GM12878 (cell line): Measurements from ENCODE around the gene ARID4B. TPM values are rescaled to one million over a fixed set of nuclear protein-coding genes. Genes with fewer than 3 reads are reported as not detected.
A peak's percentile ranks its signal among the peaks of the same experiment; 100 is the strongest.

ENCODE experiments used
- ATAC-seq: fragments of 200-7000 bp; cut with Tn5 transposase; 3 replicates; pipeline ENCODE4 v1.9.1; 2020; ENCODE audit warnings: mild to moderate bottlenecking, moderate library complexity
- BruUV-seq: library from RNA; stranded (reverse); fragments of 400-500 nt; replicated peaks from 2 replicates; lab custom pipeline; 2021; lab: Mats Ljungman, UMichigan
- CTCF ChIA-PET: fragments of 300-600 bp; sonication (Branson Sonifier 250); formaldehyde crosslinking; extraction: SDS; loops from one replicate; lab custom pipeline; 2021; ENCODE audit warnings: inconsistent platforms; lab: Yijun Ruan, JAX
- POLR2A ChIA-PET: fragments of 350-600 bp; formaldehyde crosslinking; extraction: SDS; loops from one replicate; lab custom pipeline; 2021; ENCODE audit warnings: inconsistent platforms; lab: Charles Lee
- RAD21 ChIA-PET: fragments of 300-600 bp; sonication (Branson Sonifier 250); formaldehyde crosslinking; loops from one replicate; lab custom pipeline; 2023; ENCODE audit warnings: antibody characterized with exemption; ENCODE audit not compliant: unreplicated experiment; lab: Charles Lee
- SMC1A ChIA-PET: fragments of 300-600 bp; sonication (Branson Sonifier 250); formaldehyde crosslinking; loops from one replicate; lab custom pipeline; 2023; ENCODE audit not compliant: unreplicated experiment, uncharacterized antibody; lab: Charles Lee
- DNase-seq: peaks from one replicate; pipeline ENCODE4 v3.0.0-alpha.2; 2011; ENCODE audit warnings: low read depth, low spot score
- FAIRE-seq: peaks from 3 replicates; lab custom pipeline; 2011; peaks lifted over from hg19 to GRCh38; lab: Jason Lieb, UNC
- H2AFZ ChIP-seq: 2 replicates; pipeline ENCODE4 v1.6.0; 2011; ENCODE audit warnings: low read depth, low read length, control low read depth; ENCODE audit not compliant: control insufficient read depth
- H3K27ac ChIP-seq: 2 replicates; pipeline ENCODE4 v1.5.1; 2011; ENCODE audit warnings: control low read depth; ENCODE audit not compliant: control insufficient read depth, insufficient read depth
- H3K27me3 ChIP-seq, 2 experiments: replicated peaks in 1 of 2; 2 replicates each; pipeline versions ENCODE4 v1.6.0 to v1.6.1; 2011; ENCODE audit warnings: low read length in 1 of 2; ENCODE audit not compliant: control insufficient read depth in 2 of 2, insufficient read depth in 2 of 2
- H3K36me3 ChIP-seq, 2 experiments: 2 replicates each; pipeline ENCODE4 v1.5.1; 2011; ENCODE audit warnings: low read length in 1 of 2; ENCODE audit not compliant: control insufficient read depth in 2 of 2, insufficient read depth in 2 of 2
- H3K4me1 ChIP-seq: 2 replicates; pipeline ENCODE4 v1.6.1; 2011; ENCODE audit warnings: mild to moderate bottlenecking, low read length, moderate library complexity, mixed read lengths; ENCODE audit not compliant: control insufficient read depth, insufficient read depth
- H3K4me2 ChIP-seq: 2 replicates; pipeline ENCODE4 v1.6.0; 2011; ENCODE audit warnings: control low read depth; ENCODE audit not compliant: control insufficient read depth, insufficient read depth
- H3K4me3 ChIP-seq: fragments of 200-600 bp; sonication (generic); 2 replicates; pipeline ENCODE4 v1.5.1; 2016
- H3K79me2 ChIP-seq: 2 replicates; pipeline ENCODE4 v1.6.0; 2011; ENCODE audit warnings: low read length; ENCODE audit not compliant: control insufficient read depth, insufficient read depth
- H3K9ac ChIP-seq: 2 replicates; pipeline ENCODE4 v1.8.0; 2011; ENCODE audit warnings: low read length, control low read depth, mixed read lengths; ENCODE audit not compliant: control insufficient read depth, insufficient read depth
- H3K9me3 ChIP-seq: replicated peaks from 3 replicates; pipeline ENCODE4 v1.5.1; 2011; ENCODE audit warnings: mild to moderate bottlenecking, low read length; ENCODE audit not compliant: control insufficient read depth, insufficient read depth
- H4K20me1 ChIP-seq: 2 replicates; pipeline ENCODE4 v1.6.0; 2011; ENCODE audit not compliant: control insufficient read depth, insufficient read depth
- CREM ChIP-seq: IDR thresholded peaks from 2 replicates; pipeline ENCODE4 v1.6.1; 2014; ENCODE audit warnings: antibody characterized with exemption, low read depth
- JUND ChIP-seq: IDR thresholded peaks from 2 replicates; pipeline ENCODE4 v1.6.1; 2012; ENCODE audit warnings: low read depth, mild to moderate bottlenecking, low read length, improper control_type of control experiment, moderate library complexity
- MTA2 ChIP-seq: fragments of 450-650 bp; IDR thresholded peaks from 2 replicates; pipeline ENCODE4 v1.6.1; 2016; ENCODE audit warnings: low read depth, mild to moderate bottlenecking, moderate library complexity
- NBN ChIP-seq: fragments of 450-650 bp; IDR thresholded peaks from 2 replicates; pipeline ENCODE4 v1.6.1; 2016
- NFYB ChIP-seq: IDR thresholded peaks from 2 replicates; pipeline ENCODE4 v1.6.1; 2011; ENCODE audit warnings: low read depth, mild to moderate bottlenecking, low read length, improper control_type of control experiment, moderate library complexity; ENCODE audit not compliant: insufficient read depth
- ZSCAN29 ChIP-seq: fragments of 450-650 bp; IDR thresholded peaks from 2 replicates; pipeline ENCODE4 v1.6.1; 2017; ENCODE audit warnings: mild to moderate bottlenecking, moderate library complexity
- WGBS: methylation state at CpG from one replicate; pipeline ENCODE4 v1.1.6; 2016; ENCODE audit warnings: low lambda C conversion rate; ENCODE audit not compliant: insufficient replicate concordance, insufficient coverage; ENCODE audit errors: missing lambda C conversion rate; 5-methylcytosine and 5-hydroxymethylcytosine counted together
- in situ Hi-C: fragments of 300-500 bp; cut with MboI; formaldehyde crosslinking; loops from 9 replicates; pipeline ENCODE4 v1.14.3; 2018; ENCODE audit warnings: mixed read lengths
- intact Hi-C: fragments of 100-400 bp; cut with micrococcal nuclease; formaldehyde crosslinking; loops from one replicate; pipeline ENCODE4 v1.14.2; 2022; ENCODE audit not compliant: unreplicated experiment
- polyA plus RNA-seq, 11 experiments: library from polyadenylated mRNA; depleted of rRNA in 4 of 11; unstranded in 6 of 11; stranded (reverse) in 5 of 11; fragments of >200 nt; fragmentation: Nextera tagmentation in 4 of 11; fragmentation: Illumina TruSeq in 1 of 11; extraction: Ambion mirVana in 4 of 11; extraction: Trizol in 1 of 11; gene quantifications; 1 replicate in 1 of 11; 2 replicates in 10 of 11; pipeline versions ENCODE4 v1.2.1 to v1.2.3, GENCODE V29; 2011 to 2016; ENCODE audit warnings: inconsistent platforms in 2 of 11, missing spikeins in 2 of 11, low read depth in 1 of 11
- total RNA-seq, 4 experiments: library from RNA; depleted of rRNA in 3 of 4; stranded (reverse); fragments of >200 nt in 3 of 4; fragmentation: Illumina TruSeq in 1 of 4; extraction: Trizol in 1 of 4; gene quantifications; 2 replicates each; pipeline versions ENCODE4 v1.2.1 to v1.2.3, GENCODE V29; 2013 to 2021
- TF ChIP-seq, protein P1 (sequence below): fragments of 450-650 bp; IDR thresholded peaks from 2 replicates; pipeline ENCODE4 v1.6.1; 2014; ENCODE audit warnings: mild to moderate bottlenecking
- TF ChIP-seq, protein P2 (sequence below): IDR thresholded peaks from 2 replicates; pipeline ENCODE4 v1.6.1; 2012; ENCODE audit warnings: low read length, inconsistent platforms

Gene ARID4B
- total and polyA plus RNA-seq, 10 of the 15 experiments (the other 5 are each of a cell fraction or from before 2014, with no cell fraction given): 13.6 to 39.1 (median 28.0) TPM

DNA sequence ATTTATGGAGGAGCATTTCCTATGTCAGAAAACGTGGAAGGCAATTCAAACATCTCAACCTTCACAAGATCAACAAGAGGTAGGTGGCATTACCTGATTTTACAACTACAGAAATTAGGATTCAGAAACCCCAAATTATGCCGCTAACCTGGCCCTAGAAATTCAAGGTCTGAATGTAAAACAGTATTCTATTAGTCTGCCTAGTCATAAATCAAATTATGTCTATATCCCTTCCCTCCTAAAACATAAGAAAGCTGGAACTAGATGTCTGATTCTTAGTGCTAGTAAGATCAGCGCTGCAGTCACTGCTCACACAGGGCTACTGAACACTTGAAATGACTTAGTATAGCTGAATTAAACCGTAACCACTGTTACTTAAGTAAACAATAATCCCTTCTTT lies 200.8 kb downstream of the ARID4B start:
- Histone ChIP-seq H2AFZ (no peak overlapping the region), H4K20me1 (no peaks in the 10 kb centered on the region), H3K79me2 (peaks cover 67% of the 10 kb centered on the region), H3K27me3 (no peaks in the 10 kb centered on the region), H3K9ac (peak overlapping the region; percentile 94), H3K36me3 (peaks cover 1 to 11% of the 10 kb centered on the region in 2 experiments; a peak in 3 of 4 replicates), H3K9me3 (no peaks in the 10 kb centered on the region), H3K4me1 (0 out of 2 replicates have a peak, but pooled peaks cover 3% of the 10 kb centered on the region), H3K4me3 (peak overlapping the region; percentile 90), H3K27ac (peak overlapping the region; percentile 90), H3K4me2 (peak overlapping the region; percentile 87)
- ChIA-PET CTCF (interaction anchor here (0.7 to 2.1 kb wide), 5 partner anchors 30 to 628 kb away, joined by 3 to 8 read pairs (median 3); no protein-coding TSS in a partner anchor), RAD21 (interaction anchor here (2.1 kb wide), 1 partner anchor 22 kb away, joined by 10 read pairs; no protein-coding TSS in a partner anchor), SMC1A (interaction anchor here (0.7 to 2.5 kb wide), 8 partner anchors 11 to 369 kb away, joined by 3 to 18 read pairs (median 3); no protein-coding TSS in a partner anchor), POLR2A (interaction anchor here (0.6 to 1.0 kb wide), 5 partner anchors 8 to 631 kb away, joined by 3 to 7 read pairs (median 3); partner anchors contain the start of gene RBM34)
- TF ChIP-seq, protein P1, sequence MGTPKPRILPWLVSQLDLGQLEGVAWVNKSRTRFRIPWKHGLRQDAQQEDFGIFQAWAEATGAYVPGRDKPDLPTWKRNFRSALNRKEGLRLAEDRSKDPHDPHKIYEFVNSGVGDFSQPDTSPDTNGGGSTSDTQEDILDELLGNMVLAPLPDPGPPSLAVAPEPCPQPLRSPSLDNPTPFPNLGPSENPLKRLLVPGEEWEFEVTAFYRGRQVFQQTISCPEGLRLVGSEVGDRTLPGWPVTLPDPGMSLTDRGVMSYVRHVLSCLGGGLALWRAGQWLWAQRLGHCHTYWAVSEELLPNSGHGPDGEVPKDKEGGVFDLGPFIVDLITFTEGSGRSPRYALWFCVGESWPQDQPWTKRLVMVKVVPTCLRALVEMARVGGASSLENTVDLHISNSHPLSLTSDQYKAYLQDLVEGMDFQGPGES: no peak
- TF ChIP-seq NFYB (no peak), ZSCAN29 (no peak), NBN (no peak), JUND (no peak), MTA2 (no peak), CREM (no peak)
- TF ChIP-seq, protein P2, sequence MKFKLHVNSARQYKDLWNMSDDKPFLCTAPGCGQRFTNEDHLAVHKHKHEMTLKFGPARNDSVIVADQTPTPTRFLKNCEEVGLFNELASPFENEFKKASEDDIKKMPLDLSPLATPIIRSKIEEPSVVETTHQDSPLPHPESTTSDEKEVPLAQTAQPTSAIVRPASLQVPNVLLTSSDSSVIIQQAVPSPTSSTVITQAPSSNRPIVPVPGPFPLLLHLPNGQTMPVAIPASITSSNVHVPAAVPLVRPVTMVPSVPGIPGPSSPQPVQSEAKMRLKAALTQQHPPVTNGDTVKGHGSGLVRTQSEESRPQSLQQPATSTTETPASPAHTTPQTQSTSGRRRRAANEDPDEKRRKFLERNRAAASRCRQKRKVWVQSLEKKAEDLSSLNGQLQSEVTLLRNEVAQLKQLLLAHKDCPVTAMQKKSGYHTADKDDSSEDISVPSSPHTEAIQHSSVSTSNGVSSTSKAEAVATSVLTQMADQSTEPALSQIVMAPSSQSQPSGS: no peak
- intact Hi-C loops: loop anchor here (5.0 kb wide), 1 partner anchor 200 kb away; the partner anchor contains the start of genes ARID4B and GGPS1
- FAIRE-seq: peak; percentile 57
- 0% methylated on average over 4 of the region's 4 CpGs for WGBS
- in situ Hi-C loops: no loop called here
- no peak for DNase-seq
- no TSS peak for BruUV-seq
- ATAC-seq: no peak
